HG03103 (cell line): ENCODE results near the gene GNAO1.
A peak's percentile ranks its signal among the peaks of the same experiment; 100 is the strongest.

ENCODE experiments used
- ATAC-seq: cut with Tn5 transposase; IDR thresholded peaks from one replicate; pipeline ENCODE4 v1.9.1; 2021; ENCODE audit warnings: low read depth; ENCODE audit not compliant: unreplicated experiment

GNAO1 gene

GRCh38 chr16:56191156-56191815 is at the start of gene GNAO1:
GNAO1 (plus strand) TSS chr16:56191489; CDS start chr16:56192236, 747 bp downstream.
- peak; percentile 48 for ATAC-seq

- no peak for ATAC-seq
Observed at GRCh38 chr16:56143666-56144065, 47.6 kb upstream of the GNAO1 start.

- no peak for ATAC-seq
Observed at GRCh38 chr16:56145369-56145768, 45.9 kb upstream of the GNAO1 start.

GRCh38 chr16:56151621-56152020 is 39.7 kb upstream of the GNAO1 start:
- ATAC-seq: no peak

- no peak for ATAC-seq
Observed at GRCh38 chr16:56161658-56162057, 29.6 kb upstream of the GNAO1 start.

GRCh38 chr16:56163089-56163488 is 28.2 kb upstream of the GNAO1 start:
- ATAC-seq: no peak

- peak; percentile 88 for ATAC-seq
Observed at GRCh38 chr16:56163938-56164337, 27.4 kb upstream of the GNAO1 start.

GRCh38 chr16:56164636-56165035 is 26.7 kb upstream of the GNAO1 start:
- no peak for ATAC-seq

GRCh38 chr16:56174411-56174810 is 16.9 kb upstream of the GNAO1 start:
- ATAC-seq: no peak

- ATAC-seq: no peak
Observed at GRCh38 chr16:56181401-56181800, 9.9 kb upstream of the GNAO1 start.

- no peak for ATAC-seq
Observed at GRCh38 chr16:56183266-56183665, 8.0 kb upstream of the GNAO1 start.

- ATAC-seq: no peak
Observed at GRCh38 chr16:56190048-56190676, 1.1 kb upstream of the GNAO1 start.

- no peak for ATAC-seq
Observed at GRCh38 chr16:56190677-56191155, 573 bp upstream of the GNAO1 start.

GRCh38 chr16:56191835-56192634 is 746 bp downstream of the GNAO1 start:
- no peak for ATAC-seq

- ATAC-seq: no peak
Observed at GRCh38 chr16:56192635-56192945, 1.3 kb downstream of the GNAO1 start.

GRCh38 chr16:56192986-56193945 is 2.0 kb downstream of the GNAO1 start:
- no peak for ATAC-seq

GRCh38 chr16:56193951-56194726 is 2.9 kb downstream of the GNAO1 start:
- ATAC-seq: no peak

- ATAC-seq: no peak
Observed at GRCh38 chr16:56195151-56195550, 3.9 kb downstream of the GNAO1 start.

GRCh38 chr16:56196381-56196780 is 5.1 kb downstream of the GNAO1 start:
- no peak for ATAC-seq
